ENCODE results near the gene TMEM163. TPM values are rescaled to one million over a fixed set of nuclear protein-coding genes. Genes with fewer than 3 reads are reported as not detected.

Gene TMEM163
- total RNA-seq, 4 donors from 2014 or later: 0.42 to 1.3 (median 1.1) TPM

DNA sequence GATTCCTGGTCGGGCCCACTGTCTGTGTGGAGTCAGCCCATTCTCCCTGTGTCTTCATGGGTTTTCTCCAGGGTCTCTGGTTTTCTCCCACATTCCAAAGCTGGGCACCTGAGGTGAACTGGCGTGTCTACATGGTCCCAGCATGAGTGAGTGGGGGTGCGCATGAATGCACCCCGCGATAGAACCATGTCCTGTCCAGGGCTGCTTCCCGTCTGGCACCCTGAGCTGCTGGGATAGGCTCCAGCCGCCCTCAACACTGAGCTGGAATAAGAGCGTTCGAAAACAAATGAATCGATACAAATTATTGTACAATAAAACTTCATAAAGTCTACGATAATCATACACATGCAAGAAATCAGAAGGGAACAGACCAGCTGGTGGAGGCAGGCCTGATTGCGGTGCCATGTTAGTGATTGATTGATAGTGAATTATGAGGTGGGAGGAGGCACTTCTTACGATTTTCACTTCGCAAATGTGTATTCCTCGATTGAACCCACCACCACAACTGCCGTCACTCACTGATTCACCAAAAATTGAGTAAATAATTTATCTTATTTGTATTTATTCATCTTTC lies 278.4 kb downstream of the TMEM163 start:
- H3K27ac ChIP-seq (replicated peaks in 1 of 4): no peak overlapping the region
- DNase-seq (ENCODE audit: extremely low spot score): no peak
- H3K36me3 ChIP-seq: peaks cover 6 to 62% (median 44%) of the 10 kb centered on the region in 4 donors
- no peaks in the 10 kb centered on the region for H3K27me3 ChIP-seq
- H3K4me3 ChIP-seq: no peak overlapping the region
- TF ChIP-seq, protein P1, sequence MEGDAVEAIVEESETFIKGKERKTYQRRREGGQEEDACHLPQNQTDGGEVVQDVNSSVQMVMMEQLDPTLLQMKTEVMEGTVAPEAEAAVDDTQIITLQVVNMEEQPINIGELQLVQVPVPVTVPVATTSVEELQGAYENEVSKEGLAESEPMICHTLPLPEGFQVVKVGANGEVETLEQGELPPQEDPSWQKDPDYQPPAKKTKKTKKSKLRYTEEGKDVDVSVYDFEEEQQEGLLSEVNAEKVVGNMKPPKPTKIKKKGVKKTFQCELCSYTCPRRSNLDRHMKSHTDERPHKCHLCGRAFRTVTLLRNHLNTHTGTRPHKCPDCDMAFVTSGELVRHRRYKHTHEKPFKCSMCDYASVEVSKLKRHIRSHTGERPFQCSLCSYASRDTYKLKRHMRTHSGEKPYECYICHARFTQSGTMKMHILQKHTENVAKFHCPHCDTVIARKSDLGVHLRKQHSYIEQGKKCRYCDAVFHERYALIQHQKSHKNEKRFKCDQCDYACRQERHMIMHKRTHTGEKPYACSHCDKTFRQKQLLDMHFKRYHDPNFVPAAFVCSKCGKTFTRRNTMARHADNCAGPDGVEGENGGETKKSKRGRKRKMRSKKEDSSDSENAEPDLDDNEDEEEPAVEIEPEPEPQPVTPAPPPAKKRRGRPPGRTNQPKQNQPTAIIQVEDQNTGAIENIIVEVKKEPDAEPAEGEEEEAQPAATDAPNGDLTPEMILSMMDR (IDR thresholded peaks at IDR 0.05): no peak
- TF ChIP-seq POLR2A (IDR thresholded peaks at IDR 0.05; ENCODE audit: low read depth) (no peak), EP300 (IDR thresholded peaks at IDR 0.05) (no peak), POLR2AphosphoS5 (IDR thresholded peaks at IDR 0.05) (no peak)
- peaks cover 0 to 4% (median under 1%) of the 10 kb centered on the region in 4 donors for H3K4me1 ChIP-seq
- WGBS: 95% methylated on average over 16 of the region's 16 CpGs
- intact Hi-C loops (cut with DNase I): no loop called here
- no peaks in the 10 kb centered on the region for H3K9me3 ChIP-seq

DNA sequence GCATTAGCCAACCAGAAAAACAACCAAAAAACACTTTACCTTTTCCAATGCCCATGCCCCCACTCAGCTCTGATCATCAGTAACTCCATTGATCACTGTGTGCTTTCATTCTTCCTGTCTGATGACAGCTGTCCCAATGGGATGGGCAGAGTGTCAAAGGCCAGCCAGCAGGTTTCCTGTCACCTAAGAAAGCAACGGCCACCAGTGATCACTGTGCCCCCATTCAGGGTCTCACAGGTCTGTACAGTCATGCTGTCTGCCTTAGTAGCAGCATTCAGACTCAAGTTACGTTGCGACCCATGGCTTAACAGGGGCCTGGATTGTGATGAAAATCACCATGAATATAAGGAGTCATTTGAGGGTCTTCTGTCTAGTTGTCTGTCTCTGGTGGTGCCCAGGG lies 280.4 kb downstream of the TMEM163 start:
- Histone ChIP-seq H3K4me3 (no peak overlapping the region), H3K36me3 (peaks cover 6 to 46% (median 37%) of the 10 kb centered on the region in 4 donors), H3K9me3 (no peaks in the 10 kb centered on the region), H3K4me1 (no peaks in the 10 kb centered on the region), H3K27me3 (no peaks in the 10 kb centered on the region), H3K27ac (replicated peaks in 1 of 4) (no peak overlapping the region)
- intact Hi-C loops (cut with DNase I): no loop called here
- WGBS: 87% methylated on average over 3 of the region's 3 CpGs
- no peak for TF ChIP-seq EP300 (IDR thresholded peaks at IDR 0.05)
- TF ChIP-seq POLR2A (IDR thresholded peaks at IDR 0.05; ENCODE audit: low read depth): no peak
- TF ChIP-seq, protein P1 (IDR thresholded peaks at IDR 0.05): no peak
- TF ChIP-seq POLR2AphosphoS5 (IDR thresholded peaks at IDR 0.05): no peak
- DNase-seq (ENCODE audit: extremely low spot score): no peak

DNA sequence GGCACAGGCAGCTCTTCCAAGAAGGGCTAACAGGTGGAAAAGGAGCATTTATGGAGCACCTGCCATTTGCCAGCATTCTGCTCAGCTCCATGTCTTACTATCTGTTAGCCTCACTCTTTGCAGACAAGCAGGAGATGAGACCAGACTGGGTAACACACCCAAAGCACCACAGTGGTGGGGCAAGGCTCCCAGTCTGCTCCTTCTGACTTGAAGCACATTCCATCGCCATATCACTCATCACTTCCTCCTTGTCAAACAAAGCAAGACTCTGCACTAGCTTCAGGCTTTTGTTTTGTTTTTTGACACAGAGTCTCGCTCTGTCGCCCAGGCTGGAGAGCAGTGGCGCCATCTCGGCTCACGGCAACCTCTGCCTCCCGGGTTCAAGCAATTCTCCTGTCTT lies 282.1 kb downstream of the TMEM163 start:
- intact Hi-C loops (cut with DNase I): no loop called here
- no peaks in the 10 kb centered on the region for H3K9me3 ChIP-seq
- H3K27ac ChIP-seq (replicated peaks in 1 of 4): no peak overlapping the region
- no peak overlapping the region for H3K4me3 ChIP-seq
- no peaks in the 10 kb centered on the region for H3K27me3 ChIP-seq
- no peaks in the 10 kb centered on the region for H3K4me1 ChIP-seq
- DNase-seq (ENCODE audit: extremely low spot score): no peak
- 99% methylated on average over 7 of the region's 7 CpGs for WGBS
- H3K36me3 ChIP-seq: peaks cover 5 to 43% (median 27%) of the 10 kb centered on the region in 4 donors
- no peak for TF ChIP-seq POLR2AphosphoS5 (IDR thresholded peaks at IDR 0.05)
- no peak for TF ChIP-seq POLR2A (IDR thresholded peaks at IDR 0.05; ENCODE audit: low read depth)
- TF ChIP-seq EP300 (IDR thresholded peaks at IDR 0.05): no peak
- TF ChIP-seq, protein P1 (IDR thresholded peaks at IDR 0.05): no peak

DNA sequence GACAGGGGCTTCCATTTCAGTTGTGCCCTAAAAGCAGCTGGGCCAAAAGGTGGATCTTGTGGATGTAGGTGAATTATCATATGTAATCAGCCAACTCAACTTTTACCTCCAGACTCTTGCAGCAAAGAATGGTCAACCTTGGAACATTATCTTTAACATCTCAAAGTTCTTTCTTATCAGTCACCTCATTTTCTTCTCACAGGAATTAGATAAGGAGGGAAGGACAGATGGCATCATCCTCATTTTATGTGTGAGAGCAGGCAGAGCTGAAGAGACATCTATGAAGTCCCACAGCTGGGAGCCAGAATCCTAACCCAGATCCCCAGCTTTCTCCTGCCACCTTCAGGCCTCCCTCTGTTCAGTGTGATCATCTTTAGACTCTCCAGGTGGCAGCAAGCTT lies 282.9 kb downstream of the TMEM163 start:
- Histone ChIP-seq H3K9me3 (no peaks in the 10 kb centered on the region), H3K36me3 (peaks cover 5 to 51% (median 31%) of the 10 kb centered on the region in 4 donors), H3K4me1 (no peaks in the 10 kb centered on the region), H3K27me3 (no peaks in the 10 kb centered on the region), H3K27ac (replicated peaks in 1 of 4) (no peak overlapping the region), H3K4me3 (no peak overlapping the region)
- TF ChIP-seq POLR2A (IDR thresholded peaks at IDR 0.05; ENCODE audit: low read depth): no peak
- no peak for TF ChIP-seq POLR2AphosphoS5 (IDR thresholded peaks at IDR 0.05)
- TF ChIP-seq EP300 (IDR thresholded peaks at IDR 0.05): no peak
- TF ChIP-seq, protein P1 (IDR thresholded peaks at IDR 0.05): no peak
- no peak for DNase-seq (ENCODE audit: extremely low spot score)
- intact Hi-C loops (cut with DNase I): no loop called here

DNA sequence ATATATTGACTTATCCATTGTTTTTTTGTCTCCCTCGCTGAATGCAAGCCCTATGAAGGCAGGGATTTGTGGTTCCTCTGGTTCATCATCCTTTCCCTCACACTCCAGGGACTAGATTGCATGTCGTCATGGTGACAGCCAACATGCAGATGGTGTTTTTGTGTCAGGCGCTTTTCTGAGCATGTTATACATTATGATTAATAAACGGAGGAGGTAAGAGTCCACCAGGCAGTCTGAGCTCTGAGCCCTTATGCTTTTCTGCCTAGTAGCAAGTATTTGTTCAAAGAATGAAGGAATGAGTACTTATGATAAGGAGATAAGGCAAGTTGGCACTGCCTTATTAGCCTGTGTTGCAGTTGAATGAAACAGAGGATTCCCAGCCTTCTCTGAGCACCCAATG lies 283.3 kb downstream of the TMEM163 start:
- no peaks in the 10 kb centered on the region for H3K9me3 ChIP-seq
- peaks cover 5 to 55% (median 35%) of the 10 kb centered on the region in 4 donors for H3K36me3 ChIP-seq
- H3K27ac ChIP-seq (replicated peaks in 1 of 4): no peak overlapping the region
- no peak overlapping the region for H3K4me3 ChIP-seq
- H3K4me1 ChIP-seq: no peaks in the 10 kb centered on the region
- TF ChIP-seq POLR2A (IDR thresholded peaks at IDR 0.05; ENCODE audit: low read depth) (no peak), POLR2AphosphoS5 (IDR thresholded peaks at IDR 0.05) (no peak), EP300 (IDR thresholded peaks at IDR 0.05) (no peak)
- TF ChIP-seq, protein P1 (IDR thresholded peaks at IDR 0.05): no peak
- H3K27me3 ChIP-seq: no peaks in the 10 kb centered on the region
- 93% methylated on average over 4 of the region's 4 CpGs for WGBS
- no peak for DNase-seq (ENCODE audit: extremely low spot score)
- intact Hi-C loops (cut with DNase I): no loop called here

All from esophagus muscularis mucosa (tissue), 4 donors.